Rectal smooth muscle tissue (tissue), 1 donor: ENCODE data around the gene NBEAL2.

Source experiments
- H3K27ac ChIP-seq: one replicate; pipeline ENCODE4 v1.7.0; 2013; ENCODE audit warnings: low read depth, low read length, inconsistent platforms
- H3K27me3 ChIP-seq: one replicate; pipeline ENCODE4 v1.7.0; 2013; ENCODE audit warnings: low read length; ENCODE audit not compliant: control insufficient read depth, insufficient read depth
- H3K36me3 ChIP-seq: one replicate; pipeline ENCODE4 v1.7.0; 2013; ENCODE audit warnings: low read length; ENCODE audit not compliant: control insufficient read depth, insufficient read depth
- H3K4me1 ChIP-seq: one replicate; pipeline ENCODE4 v1.7.0; 2013; ENCODE audit warnings: low read length; ENCODE audit not compliant: control insufficient read depth, insufficient read depth
- H3K4me3 ChIP-seq: one replicate; pipeline ENCODE4 v1.7.0; 2013; ENCODE audit warnings: low read length
- H3K9ac ChIP-seq: one replicate; pipeline ENCODE4 v1.7.0; 2013; ENCODE audit warnings: low read length

NBEAL2 gene

DNA sequence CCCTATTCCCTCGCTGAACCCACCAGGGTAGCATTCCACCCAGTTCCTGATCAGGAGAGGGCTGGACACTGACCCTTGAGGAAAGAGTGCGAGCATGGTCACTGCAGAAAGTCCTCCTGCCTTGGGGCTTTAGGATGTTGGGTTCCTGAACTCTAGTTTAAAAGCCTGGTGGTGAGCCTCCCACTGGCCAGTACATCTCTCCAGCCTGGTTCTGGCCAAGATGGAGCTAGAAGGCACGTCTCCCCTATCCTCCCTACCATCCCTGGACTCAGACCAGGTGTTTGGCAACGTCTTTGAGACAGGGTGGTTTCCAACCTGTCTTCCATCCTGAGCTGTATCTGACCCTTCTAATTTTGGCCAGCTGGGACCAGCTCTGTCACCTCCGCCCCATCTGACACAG, 31.4 kb downstream of the NBEAL2 start:
- Histone ChIP-seq H3K4me1 (no peaks in the 10 kb centered on the region), H3K4me3 (no peak overlapping the region), H3K36me3 (peaks cover 14% of the 10 kb centered on the region), H3K9ac (no peak overlapping the region), H3K27me3 (no peaks in the 10 kb centered on the region), H3K27ac (no peak overlapping the region)

DNA sequence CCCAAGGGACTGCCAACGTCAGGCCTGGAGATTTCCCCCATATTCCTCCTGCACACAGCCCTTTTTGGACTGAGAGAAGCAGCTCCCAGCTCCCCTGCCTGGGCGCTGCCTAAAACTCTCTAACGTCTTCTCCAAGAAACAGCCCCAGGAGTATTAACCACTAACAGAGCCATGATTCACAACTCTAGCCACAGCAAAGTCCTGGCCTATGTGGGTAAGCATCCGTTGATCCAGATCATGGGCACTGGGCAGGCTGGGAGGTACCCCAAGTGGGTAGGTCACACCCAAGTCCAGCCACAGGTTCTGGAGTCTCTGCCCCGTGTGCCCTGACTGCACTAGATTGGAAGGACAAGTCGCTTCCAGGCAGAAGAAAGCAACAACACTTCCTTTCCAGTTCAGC, 31.9 kb downstream of the NBEAL2 start:
- Histone ChIP-seq H3K9ac (no peak overlapping the region), H3K27ac (no peak overlapping the region), H3K4me1 (no peaks in the 10 kb centered on the region), H3K27me3 (no peaks in the 10 kb centered on the region), H3K36me3 (peaks cover 9% of the 10 kb centered on the region), H3K4me3 (no peak overlapping the region)

DNA sequence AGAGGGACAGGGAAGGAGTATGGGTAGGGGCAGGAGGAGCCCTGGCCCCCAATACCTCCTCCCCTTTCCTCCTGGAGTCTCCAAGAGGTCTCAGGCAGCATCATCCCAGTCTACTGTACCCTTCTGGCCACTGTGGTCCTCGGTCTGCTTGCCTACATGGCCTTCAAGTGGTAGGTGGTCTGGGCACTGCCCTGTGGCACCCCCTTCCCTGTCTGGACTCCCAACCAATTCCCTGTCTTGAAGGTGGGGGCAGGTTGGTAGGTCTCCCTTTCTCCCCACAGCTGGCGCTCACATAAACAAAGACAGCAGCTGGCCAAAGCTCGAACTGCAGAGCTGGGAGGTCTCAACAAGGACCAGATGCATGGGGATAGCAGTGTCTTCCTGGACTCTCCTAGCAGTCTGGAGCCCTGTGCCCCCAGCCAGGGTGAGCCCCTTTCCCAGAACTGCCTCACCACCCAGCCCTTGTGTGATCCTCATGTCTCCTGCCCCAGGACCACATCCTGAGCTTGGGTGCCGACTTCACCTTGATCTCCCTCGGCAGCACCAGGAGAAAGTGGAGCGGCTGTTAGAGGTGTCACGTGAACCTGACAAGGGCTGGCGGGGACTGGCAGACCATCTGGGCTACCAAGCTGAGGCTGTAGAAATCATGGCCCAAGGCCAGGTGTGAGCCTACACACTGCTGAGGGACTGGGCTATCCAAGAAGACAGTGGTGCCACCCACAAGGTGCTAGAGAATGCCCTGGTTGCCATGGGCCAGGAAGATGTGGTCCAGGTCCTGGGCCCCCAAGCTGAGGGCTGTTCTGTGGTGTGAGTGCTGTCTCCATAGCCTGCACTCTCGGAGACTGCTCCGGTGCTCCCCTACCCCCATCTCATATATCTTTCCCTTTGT, 33.1 kb downstream of the NBEAL2 start:
- Histone ChIP-seq H3K9ac (no peak overlapping the region), H3K36me3 (peaks cover 10% of the 10 kb centered on the region), H3K27me3 (no peaks in the 10 kb centered on the region), H3K27ac (no peak overlapping the region), H3K4me3 (no peak overlapping the region), H3K4me1 (no peaks in the 10 kb centered on the region)

DNA sequence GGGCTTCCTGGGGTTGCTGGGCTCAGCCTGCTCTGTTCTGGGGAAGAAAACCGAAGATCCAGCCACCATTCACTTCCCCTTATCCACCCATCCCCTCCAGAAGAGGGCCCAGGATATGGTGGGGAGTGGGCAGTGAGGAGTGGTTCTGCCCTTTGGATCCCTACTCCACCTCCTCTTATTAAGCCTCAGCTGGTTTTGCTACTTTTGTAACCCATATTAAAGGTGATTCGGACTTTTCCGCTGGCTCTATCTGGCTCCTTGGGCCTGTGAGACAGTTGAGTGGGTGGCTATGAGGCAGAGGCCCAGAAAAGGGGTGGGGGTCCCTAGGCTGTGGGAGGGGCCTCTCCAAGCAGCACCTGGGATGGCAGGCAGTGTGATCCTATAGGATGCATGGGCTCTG, 33.8 kb downstream of the NBEAL2 start:
- H3K4me3 ChIP-seq, result no peak overlapping the region
- H3K27me3 ChIP-seq, result no peaks in the 10 kb centered on the region
- H3K36me3 ChIP-seq, result peaks cover 10% of the 10 kb centered on the region
- H3K4me1 ChIP-seq, result no peaks in the 10 kb centered on the region
- no peak overlapping the region for H3K27ac ChIP-seq
- no peak overlapping the region for H3K9ac ChIP-seq

DNA sequence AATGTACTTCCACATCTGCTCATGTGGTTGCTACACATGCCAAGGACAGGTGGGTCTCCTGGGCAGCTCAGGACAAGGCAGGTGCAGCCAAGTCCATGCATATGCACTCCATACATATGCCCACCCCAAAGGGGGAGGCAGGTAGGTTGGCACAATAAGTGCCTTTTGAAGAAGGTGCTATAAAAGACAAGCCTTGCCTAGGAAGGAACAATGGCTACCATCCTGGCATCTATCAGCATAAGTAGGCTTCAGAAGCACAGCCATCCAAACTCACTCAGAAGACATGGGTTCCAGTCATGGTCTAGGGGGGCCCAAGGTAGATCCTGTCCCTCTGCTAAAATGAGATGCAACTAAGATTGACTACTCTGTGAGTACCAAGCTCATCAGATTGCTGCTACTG, 34.6 kb downstream of the NBEAL2 start:
- Histone ChIP-seq H3K4me1 (no peaks in the 10 kb centered on the region), H3K27ac (no peak overlapping the region), H3K36me3 (peaks cover 16% of the 10 kb centered on the region), H3K9ac (no peak overlapping the region), H3K4me3 (no peak overlapping the region), H3K27me3 (no peaks in the 10 kb centered on the region)

DNA sequence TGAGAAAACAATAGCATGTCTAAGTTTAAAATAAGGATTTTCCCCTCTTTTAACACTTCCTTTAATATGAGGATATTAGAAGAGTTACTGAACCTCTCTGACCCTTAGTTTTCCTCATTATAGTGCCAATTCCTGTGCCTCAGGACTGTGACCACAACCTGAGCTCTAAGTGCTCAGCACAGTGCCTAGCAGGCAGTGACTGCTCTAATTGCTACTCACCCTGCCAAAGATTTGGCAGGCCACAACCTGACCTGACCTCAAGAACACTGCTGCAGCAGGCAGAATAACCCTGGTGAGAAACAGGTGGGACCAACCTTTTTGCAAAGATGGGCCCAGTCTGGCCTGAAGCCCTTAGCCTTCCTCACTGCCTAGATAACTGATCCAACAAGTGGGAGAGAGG, 35.7 kb downstream of the NBEAL2 start:
- Histone ChIP-seq H3K4me1 (no peaks in the 10 kb centered on the region), H3K4me3 (no peak overlapping the region), H3K36me3 (peaks cover 16% of the 10 kb centered on the region), H3K27ac (no peak overlapping the region), H3K27me3 (no peaks in the 10 kb centered on the region), H3K9ac (no peak overlapping the region)

DNA sequence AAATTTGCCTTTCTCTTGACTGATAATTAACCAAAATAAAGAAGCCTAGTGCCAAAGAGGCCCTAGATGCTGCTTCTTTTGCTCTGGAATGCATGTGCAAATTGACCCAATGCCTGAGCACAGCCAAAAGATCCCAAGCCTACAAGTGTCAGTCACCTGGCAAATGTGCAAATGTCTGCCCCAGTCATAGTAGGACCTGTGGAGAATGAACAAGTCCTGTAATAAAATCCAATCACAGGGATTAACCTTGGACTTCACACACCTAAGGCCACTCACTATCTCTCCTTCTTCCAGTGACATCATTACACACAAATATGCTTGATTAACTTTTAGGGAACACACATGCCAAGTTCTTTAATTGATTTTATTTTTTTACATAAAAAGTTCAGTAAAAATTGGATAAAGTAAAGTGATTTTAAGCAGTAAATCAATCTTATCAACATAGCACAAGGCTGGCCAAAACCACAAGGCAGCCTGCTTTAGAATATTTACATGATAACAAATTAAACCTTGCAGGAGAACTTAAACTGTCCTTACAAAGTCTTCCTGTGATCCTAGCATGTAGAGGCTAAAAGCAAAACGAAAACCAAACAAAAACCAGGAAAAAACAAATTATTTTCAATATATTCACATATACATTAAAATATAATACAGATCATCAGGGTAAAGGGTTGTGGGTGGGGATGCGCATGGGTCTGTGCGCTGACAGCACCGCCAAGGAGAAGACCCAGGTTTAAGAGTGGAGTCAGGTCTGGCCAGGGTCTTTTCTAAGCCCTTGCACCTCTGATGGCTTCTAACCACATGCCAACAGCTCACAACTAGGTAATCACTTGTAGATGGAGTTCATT, 36.8 kb downstream of the NBEAL2 start:
- H3K27me3 ChIP-seq, result no peaks in the 10 kb centered on the region
- no peak overlapping the region for H3K9ac ChIP-seq
- peaks cover 6% of the 10 kb centered on the region for H3K4me1 ChIP-seq
- H3K4me3 ChIP-seq, result no peak overlapping the region
- no peak overlapping the region for H3K27ac ChIP-seq
- H3K36me3 ChIP-seq, result peaks cover 16% of the 10 kb centered on the region

DNA sequence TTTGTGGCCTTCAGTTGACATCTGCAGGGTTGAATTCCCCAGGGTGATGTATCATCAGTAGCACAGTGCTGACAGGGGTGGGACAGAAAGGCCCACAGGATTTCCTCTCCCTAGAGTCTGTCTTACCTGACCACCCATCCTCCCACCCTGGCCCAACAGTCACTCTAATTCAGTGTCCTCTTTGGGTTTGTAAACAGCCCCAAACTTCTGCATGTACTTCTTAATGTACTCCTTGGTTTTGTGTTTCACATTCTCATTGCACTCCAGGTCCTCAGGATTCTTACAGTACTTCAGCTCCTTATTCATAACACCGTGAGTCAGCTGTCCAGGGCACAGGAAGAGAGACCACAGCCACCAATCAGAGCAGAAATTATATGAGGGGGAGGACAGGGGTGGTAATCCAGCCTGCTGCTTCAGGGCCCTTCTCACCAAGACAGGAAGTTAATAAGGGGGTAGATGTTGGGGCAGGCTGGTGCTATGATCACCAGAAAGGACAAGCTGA, 37.5 kb downstream of the NBEAL2 start:
- Histone ChIP-seq H3K4me3 (no peak overlapping the region), H3K27ac (no peak overlapping the region), H3K9ac (no peak overlapping the region), H3K27me3 (no peaks in the 10 kb centered on the region), H3K4me1 (peaks cover 6% of the 10 kb centered on the region), H3K36me3 (peaks cover 16% of the 10 kb centered on the region)

DNA sequence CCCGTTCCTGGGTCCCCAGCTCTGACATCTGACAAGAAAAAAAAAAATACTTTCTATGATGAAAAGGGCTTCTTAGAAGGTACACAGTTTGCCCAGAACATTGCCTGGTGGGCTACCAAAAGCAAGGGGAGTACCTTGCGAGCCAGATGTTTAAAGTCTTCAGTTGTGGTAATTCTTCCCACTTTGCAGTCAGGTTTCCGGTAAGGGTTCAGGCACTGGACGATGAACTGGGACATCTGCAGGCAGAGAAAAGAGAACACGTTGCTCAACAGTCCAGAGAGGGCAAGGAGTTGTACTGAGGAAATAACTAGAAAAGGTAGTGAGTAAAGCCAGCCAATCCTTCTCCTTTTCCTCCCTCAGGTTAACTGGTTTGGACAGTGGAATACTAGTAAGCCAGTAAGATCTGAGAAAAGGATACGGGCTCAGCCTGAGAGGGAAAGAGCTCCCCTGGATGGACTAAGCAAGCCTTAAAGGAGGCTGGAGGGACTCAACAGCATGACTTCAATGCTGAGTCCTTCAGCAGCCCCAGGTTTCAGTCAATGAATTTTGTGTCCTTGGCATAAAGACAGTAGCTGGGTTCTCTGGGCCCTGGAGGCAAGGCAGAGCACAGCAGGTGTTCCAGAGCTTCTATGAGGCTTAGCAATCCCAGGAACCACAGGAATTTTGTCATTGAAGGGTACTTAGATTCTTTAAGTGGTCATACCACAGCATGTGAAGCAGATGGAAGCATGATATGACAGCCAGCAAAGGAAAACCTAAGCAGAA, 38.2 kb downstream of the NBEAL2 start:
- H3K4me3 ChIP-seq, result no peak overlapping the region

DNA sequence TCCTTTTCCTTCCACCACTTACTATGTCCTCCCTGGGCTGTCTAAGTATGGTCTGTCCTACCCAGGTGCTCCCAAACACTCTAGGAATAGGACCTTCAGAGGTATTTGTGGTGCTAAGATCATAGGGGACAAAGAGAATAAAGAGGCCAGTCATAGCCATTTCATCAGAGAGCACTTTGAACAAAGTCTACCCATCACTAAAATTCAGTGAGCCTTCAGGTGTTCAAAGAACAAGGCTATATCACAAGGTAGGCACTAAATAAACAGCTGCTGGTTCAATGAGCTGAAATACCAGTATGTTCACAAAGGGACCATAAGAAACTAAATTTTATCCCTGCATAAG, 38.8 kb downstream of the NBEAL2 start:
- no peak overlapping the region for H3K9ac ChIP-seq
- H3K4me1 ChIP-seq, result peaks cover 6% of the 10 kb centered on the region
- no peaks in the 10 kb centered on the region for H3K27me3 ChIP-seq
- H3K4me3 ChIP-seq, result no peak overlapping the region
- H3K36me3 ChIP-seq, result peaks cover 16% of the 10 kb centered on the region
- H3K27ac ChIP-seq, result no peak overlapping the region

More for the DNA sequence above, 38.2 kb downstream of the NBEAL2 start:
- Histone ChIP-seq H3K27me3 (no peaks in the 10 kb centered on the region), H3K4me1 (peaks cover 6% of the 10 kb centered on the region), H3K36me3 (peaks cover 16% of the 10 kb centered on the region), H3K9ac (no peak overlapping the region), H3K27ac (no peak overlapping the region)

DNA sequence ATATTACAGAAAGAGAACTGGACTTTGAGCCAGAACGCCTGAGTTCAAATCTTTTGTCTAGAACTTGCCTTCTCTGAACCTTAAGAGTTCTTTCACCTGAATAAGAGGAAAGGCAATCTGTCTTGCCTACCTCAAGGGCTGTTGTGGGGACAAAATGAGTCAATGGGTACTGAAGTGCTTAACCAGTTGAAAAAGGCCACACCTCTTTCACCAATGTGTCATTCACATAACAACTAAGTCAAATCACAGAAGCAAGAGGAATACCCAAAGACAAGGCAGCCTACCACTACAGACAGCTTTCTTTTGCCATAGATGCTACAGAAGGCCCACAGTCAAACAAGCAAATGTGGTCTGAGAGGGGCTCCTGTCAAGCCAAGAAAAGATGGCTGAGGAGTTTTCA, 39.7 kb downstream of the NBEAL2 start:
- Histone ChIP-seq H3K36me3 (peaks cover 16% of the 10 kb centered on the region), H3K9ac (no peak overlapping the region), H3K4me1 (peaks cover 6% of the 10 kb centered on the region), H3K27ac (no peak overlapping the region), H3K4me3 (no peak overlapping the region), H3K27me3 (no peaks in the 10 kb centered on the region)

DNA sequence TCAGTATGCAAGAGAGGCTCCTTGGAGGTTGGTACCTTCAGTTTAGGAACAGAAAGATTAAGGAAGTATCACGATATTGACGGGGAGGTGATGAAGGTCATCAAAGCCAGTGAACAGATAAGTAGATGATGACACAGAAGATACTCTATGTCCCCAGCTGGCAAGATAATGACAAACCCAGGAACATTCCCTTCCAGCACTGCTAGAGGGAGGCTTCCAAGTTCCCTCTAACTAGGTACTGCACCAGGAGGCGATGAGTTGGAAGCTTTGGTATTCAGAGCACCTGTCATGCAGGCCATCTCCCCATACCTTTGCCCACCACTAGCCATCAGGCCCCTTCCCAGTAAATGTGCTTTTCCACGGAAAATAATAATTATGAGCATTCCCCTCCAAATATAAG, 40.8 kb downstream of the NBEAL2 start:
- H3K4me3 ChIP-seq, result no peak overlapping the region
- no peak overlapping the region for H3K27ac ChIP-seq
- H3K4me1 ChIP-seq, result peaks cover 6% of the 10 kb centered on the region
- no peaks in the 10 kb centered on the region for H3K27me3 ChIP-seq
- peaks cover 13% of the 10 kb centered on the region for H3K36me3 ChIP-seq
- H3K9ac ChIP-seq, result no peak overlapping the region
